ENCODE measurements around the gene PIP5K1B. TPM values are rescaled to one million over a fixed set of nuclear protein-coding genes. Genes with fewer than 3 reads are reported as not detected.

PIP5K1B gene
- total RNA-seq, 3 donors from 2014 or later = 60.0 to 122 (median 73.3) TPM

DNA sequence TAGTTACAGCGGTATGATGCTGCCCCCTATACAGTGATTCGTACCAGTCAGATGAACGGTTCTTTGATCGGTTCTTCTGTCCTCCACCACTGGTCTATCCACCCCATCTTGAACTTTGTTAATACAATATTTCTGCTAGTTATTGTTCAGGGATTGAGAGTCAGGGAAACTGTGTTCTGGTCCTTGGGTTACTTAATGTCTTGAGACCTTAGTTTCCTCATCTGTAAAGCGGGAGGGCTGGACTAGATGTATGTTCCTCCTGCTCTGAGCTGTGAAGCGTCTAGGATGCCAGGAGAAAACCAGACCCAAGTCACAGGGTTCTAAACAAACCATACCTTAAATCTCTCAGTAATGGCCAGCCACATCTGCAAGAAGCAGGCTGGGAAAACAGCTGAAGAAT is 1.4 kb upstream of the PIP5K1B start:
- intact Hi-C loops (cut with DNase I, micrococcal nuclease) = no loop called here
- ATAC-seq (no peak), DNase-seq (no peak)
- H3K36me3 ChIP-seq (ENCODE audit: low read depth) = no peaks in the 10 kb centered on the region
- H3K4me3 ChIP-seq = no peak overlapping the region
- TF ChIP-seq, protein P1, sequence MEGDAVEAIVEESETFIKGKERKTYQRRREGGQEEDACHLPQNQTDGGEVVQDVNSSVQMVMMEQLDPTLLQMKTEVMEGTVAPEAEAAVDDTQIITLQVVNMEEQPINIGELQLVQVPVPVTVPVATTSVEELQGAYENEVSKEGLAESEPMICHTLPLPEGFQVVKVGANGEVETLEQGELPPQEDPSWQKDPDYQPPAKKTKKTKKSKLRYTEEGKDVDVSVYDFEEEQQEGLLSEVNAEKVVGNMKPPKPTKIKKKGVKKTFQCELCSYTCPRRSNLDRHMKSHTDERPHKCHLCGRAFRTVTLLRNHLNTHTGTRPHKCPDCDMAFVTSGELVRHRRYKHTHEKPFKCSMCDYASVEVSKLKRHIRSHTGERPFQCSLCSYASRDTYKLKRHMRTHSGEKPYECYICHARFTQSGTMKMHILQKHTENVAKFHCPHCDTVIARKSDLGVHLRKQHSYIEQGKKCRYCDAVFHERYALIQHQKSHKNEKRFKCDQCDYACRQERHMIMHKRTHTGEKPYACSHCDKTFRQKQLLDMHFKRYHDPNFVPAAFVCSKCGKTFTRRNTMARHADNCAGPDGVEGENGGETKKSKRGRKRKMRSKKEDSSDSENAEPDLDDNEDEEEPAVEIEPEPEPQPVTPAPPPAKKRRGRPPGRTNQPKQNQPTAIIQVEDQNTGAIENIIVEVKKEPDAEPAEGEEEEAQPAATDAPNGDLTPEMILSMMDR (IDR thresholded peaks at IDR 0.05) = no peak
- H3K9me3 ChIP-seq = no peaks in the 10 kb centered on the region
- H3K4me1 ChIP-seq (ENCODE audit: low read depth) = peaks cover 12% of the 10 kb centered on the region

DNA sequence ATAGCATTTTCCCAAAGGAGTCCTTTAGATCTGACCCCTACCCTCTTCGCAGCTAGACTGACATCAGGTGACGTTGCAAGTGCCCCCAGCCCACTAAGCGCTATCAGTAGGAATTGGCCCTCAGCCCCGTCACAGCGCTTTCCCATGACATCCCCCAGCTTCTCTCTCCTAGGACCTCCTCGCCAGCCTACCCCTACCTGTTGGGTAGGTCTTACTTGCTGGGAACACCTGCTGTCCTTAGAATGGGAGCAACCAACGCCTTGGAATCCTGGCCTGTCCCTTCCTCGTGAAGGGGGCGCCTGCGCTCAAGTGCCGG is 584 bp upstream of the PIP5K1B start:
- intact Hi-C loops (cut with DNase I, micrococcal nuclease) = no loop called here
- peak overlapping the region; percentile 58 for H3K4me3 ChIP-seq

DNA sequence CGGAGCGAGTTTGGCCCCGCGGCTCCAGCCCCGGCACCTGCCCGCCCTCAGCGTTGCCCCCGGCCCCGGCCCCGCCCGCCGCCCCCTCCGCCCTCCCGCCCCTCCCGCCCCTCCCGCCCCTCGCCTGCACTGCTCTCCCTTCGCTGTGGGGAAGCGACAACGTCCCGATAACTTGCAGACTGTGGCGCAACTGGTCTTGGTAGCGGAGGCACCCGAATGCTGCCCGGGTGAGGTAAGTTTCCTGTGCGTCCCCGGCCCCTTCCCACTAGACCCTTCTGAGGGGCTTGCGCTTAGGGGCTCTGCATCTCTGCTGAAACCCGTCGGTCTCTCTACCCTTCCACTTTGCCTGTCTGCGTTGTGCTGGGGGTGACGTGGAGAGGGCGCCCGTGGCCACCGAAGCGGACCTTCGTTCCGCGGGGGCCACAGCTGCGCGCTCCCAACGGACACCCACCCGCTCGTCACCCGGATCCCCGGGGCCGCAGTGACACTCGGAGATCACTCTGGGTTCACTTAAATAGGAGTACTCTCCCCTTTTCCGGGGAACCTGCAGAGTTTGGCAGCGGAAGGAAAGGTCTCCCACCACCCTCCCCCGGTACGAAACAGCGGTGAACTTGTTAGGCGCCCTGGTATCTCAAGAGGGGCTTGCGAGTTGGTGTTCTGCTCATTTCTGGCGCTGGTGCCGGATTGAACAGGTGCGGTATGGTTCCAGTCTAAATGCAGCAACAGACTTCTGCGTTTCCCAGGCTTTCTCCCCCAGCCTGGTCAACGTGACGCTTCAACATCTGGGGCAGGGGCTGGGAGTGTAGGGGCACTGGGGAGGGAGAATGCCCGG is 707 bp downstream of the PIP5K1B start:
- Histone ChIP-seq H3K4me3 (peak overlapping the region; percentile 58), H3K36me3 (ENCODE audit: low read depth) (no peaks in the 10 kb centered on the region), H3K4me1 (ENCODE audit: low read depth) (peaks cover 18% of the 10 kb centered on the region), H3K9me3 (no peaks in the 10 kb centered on the region)
- peak; percentile 39 for ATAC-seq
- DNase-seq = peak; percentile 54 to 73 (median 69)
- TF ChIP-seq, protein P1 (IDR thresholded peaks at IDR 0.05) = no peak
- intact Hi-C loops (cut with DNase I, micrococcal nuclease) = no loop called here

More for the DNA sequence above, 584 bp upstream of the PIP5K1B start:
- no peak for ATAC-seq
- TF ChIP-seq, protein P1 (IDR thresholded peaks at IDR 0.05) = no peak
- H3K36me3 ChIP-seq (ENCODE audit: low read depth) = no peaks in the 10 kb centered on the region
- H3K9me3 ChIP-seq = no peaks in the 10 kb centered on the region
- H3K4me1 ChIP-seq (ENCODE audit: low read depth) = peaks cover 18% of the 10 kb centered on the region
- DNase-seq = no peak

DNA sequence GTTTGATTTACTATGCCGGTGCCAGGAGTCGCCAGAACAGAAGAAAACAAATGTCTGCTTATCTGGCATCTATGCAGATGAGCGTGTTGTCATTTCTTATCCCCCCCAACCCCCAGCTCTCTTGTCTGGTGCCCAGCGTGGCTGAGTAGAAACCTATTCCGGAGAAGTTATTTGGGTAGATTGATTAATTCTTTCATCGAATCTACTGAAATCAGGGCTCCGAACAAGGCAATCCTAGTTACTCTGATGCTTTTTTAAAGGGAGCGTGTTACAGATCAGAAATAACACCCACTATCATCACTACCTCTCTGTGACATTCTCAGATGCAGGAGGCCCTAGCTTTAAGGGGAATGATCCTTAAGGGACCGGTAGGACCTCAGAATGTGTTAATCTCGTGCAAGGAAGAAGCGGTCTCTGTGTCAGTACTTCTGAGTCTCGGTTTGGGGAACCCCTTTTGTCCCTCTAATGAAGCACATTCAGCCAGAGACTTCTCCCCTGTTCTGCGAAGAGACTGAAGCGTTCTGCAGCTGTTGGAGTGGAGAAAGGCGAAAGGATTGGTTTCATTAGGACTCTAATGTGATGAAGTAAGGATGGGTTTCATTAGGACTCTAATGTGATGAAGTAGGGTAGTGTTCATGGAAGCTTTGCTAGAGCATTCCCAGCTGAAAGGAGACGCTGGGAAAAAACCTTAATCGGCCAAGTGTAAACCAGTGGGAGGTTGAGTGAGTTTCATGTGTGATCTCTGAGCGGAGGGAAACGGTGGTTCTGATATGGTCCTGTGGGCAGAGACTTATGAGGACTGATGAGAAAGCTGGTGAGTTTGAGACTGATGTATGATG is 1.5 kb downstream of the PIP5K1B start:
- Histone ChIP-seq H3K4me1 (ENCODE audit: low read depth) (peaks cover 18% of the 10 kb centered on the region), H3K9me3 (no peaks in the 10 kb centered on the region), H3K36me3 (ENCODE audit: low read depth) (no peaks in the 10 kb centered on the region), H3K4me3 (peak overlapping the region; percentile 58)
- intact Hi-C loops (cut with DNase I, micrococcal nuclease) = no loop called here
- TF ChIP-seq, protein P1 (IDR thresholded peaks at IDR 0.05) = no peak
- peak in 1 of 3 donors; percentile 40 for DNase-seq
- ATAC-seq = no peak

DNA sequence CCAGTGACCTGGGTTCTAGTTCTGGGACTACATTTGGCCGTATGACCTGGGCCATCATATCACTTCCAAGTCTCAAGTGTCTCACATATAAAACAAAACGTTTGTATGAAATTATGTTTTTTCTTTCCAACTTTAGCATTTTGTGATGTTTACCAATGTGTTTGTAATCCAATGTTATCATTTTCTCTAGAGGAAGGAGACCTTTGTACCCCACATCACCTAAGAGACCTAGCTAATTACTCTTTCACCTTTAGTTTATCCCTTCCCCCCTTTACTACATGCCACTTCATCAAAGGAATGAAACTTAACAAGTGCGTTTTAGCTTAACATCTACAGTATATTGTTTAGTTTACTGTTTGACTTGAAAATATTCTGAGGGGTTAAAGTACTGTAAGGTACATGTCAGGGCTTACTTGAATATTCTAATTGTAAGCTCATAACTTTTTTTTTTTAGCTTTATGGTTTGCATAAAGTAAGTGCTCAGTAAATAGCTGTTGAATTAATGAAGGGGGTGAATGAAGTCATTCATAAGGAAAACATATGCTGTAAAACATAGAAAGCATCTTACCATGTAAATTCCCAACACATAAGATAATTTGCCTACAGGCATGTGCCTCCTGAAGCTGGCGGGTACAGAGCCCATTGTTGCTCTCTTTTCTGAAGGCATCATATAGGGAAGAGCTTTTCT is 2.9 kb downstream of the PIP5K1B start:
- Histone ChIP-seq H3K4me3 (no peak overlapping the region), H3K36me3 (ENCODE audit: low read depth) (no peaks in the 10 kb centered on the region), H3K9me3 (no peaks in the 10 kb centered on the region), H3K4me1 (ENCODE audit: low read depth) (peaks cover 18% of the 10 kb centered on the region)
- ATAC-seq = no peak
- intact Hi-C loops (cut with DNase I, micrococcal nuclease) = no loop called here
- TF ChIP-seq, protein P1 (IDR thresholded peaks at IDR 0.05) = no peak
- DNase-seq = no peak
